ENCODE data around the gene ADAMTSL3. TPM values are rescaled to one million over a fixed set of nuclear protein-coding genes. Genes with fewer than 3 reads are reported as not detected.

Gene ADAMTSL3
- total RNA-seq, 2 donors from 2014 or later = 0.79 to 3.4 TPM

GRCh38 chr15:83695246-83695645 is 41.3 kb downstream of the ADAMTSL3 start:
- 69 to 75% methylated on average over 2 to 3 of the region's 3 CpGs for WGBS, 2 experiments (ENCODE audit: insufficient coverage in 1 of 2, insufficient read length in 1 of 2)
- no peaks in the 10 kb centered on the region for H3K36me3 Mint-ChIP-seq (ENCODE audit: low read depth)
- H3K4me3 Mint-ChIP-seq = no peak overlapping the region
- Histone ChIP-seq H3K9me3 (ENCODE audit: control insufficient read depth, low read length) (no peaks in the 10 kb centered on the region), H3K9ac (ENCODE audit: extremely low read depth, low read length, poor library complexity, severe bottlenecking) (no peak overlapping the region), H3K4me3 (ENCODE audit: low read length) (no peak overlapping the region), H3K4me1 (ENCODE audit: control insufficient read depth, insufficient read depth, low read length) (no peaks in the 10 kb centered on the region), H3K27ac (ENCODE audit: low read depth, low read length) (no peak overlapping the region), H3K36me3 (ENCODE audit: control insufficient read depth, insufficient read depth, low read length) (no peaks in the 10 kb centered on the region), H3K27me3 (ENCODE audit: control insufficient read depth, insufficient read depth, low read length, poor library complexity, severe bottlenecking) (no peaks in the 10 kb centered on the region)
- no peak for TF ChIP-seq CTCF (conservative IDR thresholded peaks at IDR 0.05)
- no peak overlapping the region for H3K27ac Mint-ChIP-seq
- H3K4me1 Mint-ChIP-seq = peaks cover 5% of the 10 kb centered on the region
- H3K27me3 Mint-ChIP-seq (ENCODE audit: insufficient read depth) = no peaks in the 10 kb centered on the region
- DNase-seq = peak; percentile 58
- no peaks in the 10 kb centered on the region for H3K9me3 Mint-ChIP-seq

GRCh38 chr15:83695901-83696425 is 42.0 kb downstream of the ADAMTSL3 start:
- H3K9me3 Mint-ChIP-seq = no peaks in the 10 kb centered on the region
- H3K4me1 ChIP-seq (ENCODE audit: control insufficient read depth, insufficient read depth, low read length) = no peaks in the 10 kb centered on the region
- no peaks in the 10 kb centered on the region for H3K9me3 ChIP-seq (ENCODE audit: control insufficient read depth, low read length)
- H3K9ac ChIP-seq (ENCODE audit: extremely low read depth, low read length, poor library complexity, severe bottlenecking) = no peak overlapping the region
- no peak overlapping the region for H3K27ac ChIP-seq (ENCODE audit: low read depth, low read length)
- no peaks in the 10 kb centered on the region for H3K27me3 ChIP-seq (ENCODE audit: control insufficient read depth, insufficient read depth, low read length, poor library complexity, severe bottlenecking)
- WGBS, 2 experiments (ENCODE audit: insufficient coverage in 1 of 2, insufficient read length in 1 of 2) = 92 to 95% methylated on average over 3 to 7 of the region's 7 CpGs
- no peaks in the 10 kb centered on the region for H3K36me3 Mint-ChIP-seq (ENCODE audit: low read depth)
- peaks cover 5% of the 10 kb centered on the region for H3K4me1 Mint-ChIP-seq
- H3K36me3 ChIP-seq (ENCODE audit: control insufficient read depth, insufficient read depth, low read length) = no peaks in the 10 kb centered on the region
- no peaks in the 10 kb centered on the region for H3K27me3 Mint-ChIP-seq (ENCODE audit: insufficient read depth)
- no peak overlapping the region for H3K4me3 Mint-ChIP-seq
- no peak overlapping the region for H3K4me3 ChIP-seq (ENCODE audit: low read length)
- no peak for DNase-seq
- H3K27ac Mint-ChIP-seq = no peak overlapping the region
- TF ChIP-seq CTCF (conservative IDR thresholded peaks at IDR 0.05) = no peak

- no peak for TF ChIP-seq CTCF (conservative IDR thresholded peaks at IDR 0.05)
- Histone ChIP-seq H3K4me1 (ENCODE audit: control insufficient read depth, insufficient read depth, low read length) (no peaks in the 10 kb centered on the region), H3K27me3 (ENCODE audit: control insufficient read depth, insufficient read depth, low read length, poor library complexity, severe bottlenecking) (no peaks in the 10 kb centered on the region), H3K4me3 (ENCODE audit: low read length) (no peak overlapping the region), H3K27ac (ENCODE audit: low read depth, low read length) (no peak overlapping the region), H3K9ac (ENCODE audit: extremely low read depth, low read length, poor library complexity, severe bottlenecking) (no peak overlapping the region), H3K9me3 (ENCODE audit: control insufficient read depth, low read length) (no peaks in the 10 kb centered on the region), H3K36me3 (ENCODE audit: control insufficient read depth, insufficient read depth, low read length) (no peaks in the 10 kb centered on the region)
- no peak overlapping the region for H3K27ac Mint-ChIP-seq
- H3K36me3 Mint-ChIP-seq (ENCODE audit: low read depth) = no peaks in the 10 kb centered on the region
- H3K9me3 Mint-ChIP-seq = peaks cover 12% of the 10 kb centered on the region
- H3K4me1 Mint-ChIP-seq = peaks cover 5% of the 10 kb centered on the region
- no peaks in the 10 kb centered on the region for H3K27me3 Mint-ChIP-seq (ENCODE audit: insufficient read depth)
- no peak overlapping the region for H3K4me3 Mint-ChIP-seq
- no peak for DNase-seq
Observed at GRCh38 chr15:83697716-83698115, 43.8 kb downstream of the ADAMTSL3 start.
